22Rv1 (cell line): ENCODE measurements around the gene ZNF26.

Source experiments
- CTCF ChIP-seq: fragments of 450-650 bp; IDR thresholded peaks from 2 replicates; pipeline ENCODE4 v1.5.1; 2017; ENCODE audit warnings: mild to moderate bottlenecking
- ZFX ChIP-seq: fragments of 450-650 bp; IDR thresholded peaks from 2 replicates; pipeline ENCODE4 v1.6.1; 2017; ENCODE audit warnings: antibody characterized with exemption, borderline replicate concordance

- no peak for TF ChIP-seq ZFX
- TF ChIP-seq CTCF: no peak
Measured at GRCh38 chr12:132986885-132987225, 688 bp downstream of the ZNF26 start.
